Spleen (tissue), 11 donors: Measurements from ENCODE around the gene IFNW1. TPM values are rescaled to one million over a fixed set of nuclear protein-coding genes. Genes with fewer than 3 reads are reported as not detected.
A peak's percentile ranks its signal among the peaks of the same experiment; 100 is the strongest.

ENCODE experiments used
- DNase-seq: peaks from one replicate; pipeline ENCODE4 v3.0.0-alpha.2; 2020
- H3K27ac ChIP-seq, 8 donors: fragments of 200-600 bp; sonication (generic) in 7 of 8; 1 replicate in 4 of 8; 2 replicates in 4 of 8; pipeline versions ENCODE4 v1.5.0 to v1.8.0; 2016 to 2021; ENCODE audit warnings: inconsistent platforms in 4 of 8, mild to moderate bottlenecking in 4 of 8, moderate library complexity in 1 of 8
- H3K27me3 ChIP-seq, 7 donors: fragments of 200-600 bp; sonication (generic) in 6 of 7; replicated peaks in 1 of 7; 1 replicate in 4 of 7; 2 replicates in 3 of 7; pipeline versions ENCODE4 v1.5.0 to v1.8.0; 2016 to 2021; ENCODE audit warnings: inconsistent platforms in 3 of 7, mild to moderate bottlenecking in 1 of 7
- H3K36me3 ChIP-seq, 6 donors: fragments of 200-600 bp; sonication (generic) in 5 of 6; 1 replicate in 4 of 6; 2 replicates in 2 of 6; pipeline versions ENCODE4 v1.5.0 to v1.8.0; 2016 to 2021; ENCODE audit warnings: inconsistent platforms in 2 of 6
- H3K4me1 ChIP-seq, 6 donors: fragments of 200-600 bp; sonication (generic) in 5 of 6; 1 replicate in 3 of 6; 2 replicates in 3 of 6; pipeline versions ENCODE4 v1.5.0 to v1.8.0; 2016 to 2021; ENCODE audit warnings: inconsistent platforms in 3 of 6
- H3K4me3 ChIP-seq, 8 donors: fragments of 200-600 bp; sonication (generic) in 7 of 8; 1 replicate in 4 of 8; 2 replicates in 4 of 8; pipeline versions ENCODE4 v1.5.0 to v1.8.0; 2016 to 2021; ENCODE audit warnings: inconsistent platforms in 4 of 8, mild to moderate bottlenecking in 4 of 8, moderate library complexity in 2 of 8
- H3K9me3 ChIP-seq, 8 donors: fragments of 200-600 bp; sonication (generic) in 7 of 8; 1 replicate in 4 of 8; 2 replicates in 4 of 8; pipeline versions ENCODE4 v1.5.0 to v1.8.0; 2016 to 2021; ENCODE audit warnings: inconsistent platforms in 4 of 8
- POLR2A ChIP-seq, 3 donors: fragments of 450-650 bp; IDR thresholded peaks; one replicate each; pipeline ENCODE4 v1.5.1; 2017; ENCODE audit warnings: antibody characterized with exemption in 3 of 3, mild to moderate bottlenecking in 1 of 3
- POLR2AphosphoS5 ChIP-seq, 3 donors: sonication (generic); formaldehyde crosslinking; IDR thresholded peaks; one replicate each; pipeline ENCODE4 v1.5.1; 2017; ENCODE audit warnings: antibody characterized with exemption in 3 of 3
- WGBS, 5 donors: extraction: QIAGEN DNeasy Blood & Tissue Kit in 3 of 5; methylation state at CpG; one replicate each; pipeline versions ENCODE4 v1.1.5 to v1.1.7; 2013 to 2018; 5-methylcytosine and 5-hydroxymethylcytosine counted together
- intact Hi-C: fragments of 100-400 bp; cut with DNase I; formaldehyde crosslinking; loops from one replicate; pipeline ENCODE4 v1.15.0; 2023; ENCODE audit warnings: low total_unique reads
- polyA plus RNA-seq, 3 donors: library from polyadenylated mRNA; stranded (reverse); fragments of 200-250 nt; gene quantifications; one replicate each; pipeline ENCODE4 v1.2.1, GENCODE V29; 2013
- total RNA-seq, 7 donors: library from RNA; depleted of rRNA in 3 of 7; stranded (reverse); fragments of >200 nt in 3 of 7; fragmentation: NEBNext Ultra II Directional in 4 of 7; extraction: Animal tissue kit (Norgen Biotek cat#: 25700) in 4 of 7; gene quantifications; one replicate each; pipeline versions ENCODE4 v1.1.0 to v1.2.1, GENCODE V29; 2016 to 2021
- TF ChIP-seq, protein P1 (sequence below), 11 experiments: fragments of 200-600 bp in 7 of 11; fragments of 450-650 bp in 4 of 11; sonication (generic) in 4 of 11; IDR thresholded peaks in 8 of 11; conservative IDR thresholded peaks in 3 of 11; 1 replicate in 7 of 11; 2 replicates in 4 of 11; pipeline versions ENCODE4 v1.4.0 to v1.8.0; 2016 to 2021; ENCODE audit warnings: antibody characterized with exemption in 11 of 11, inconsistent platforms in 4 of 11, mild to moderate bottlenecking in 1 of 11
- donor health status: healthy with polysubstance abuse.
- donor health status: DM: no; HTN: no; CAD: no; lungs with moderate emphysema.
- donor health status: DM: no; HTN: no; CAD: no.
- donor health status: Bipolar disorder and iron deficiency.
- donor health status: healthy.
- donor health status: DM: no; HTN: no; CAD: no.
- donor health status: DM: yes; HTN: yes; CAD: no.

The IFNW1 gene
- total and polyA plus RNA-seq, 10 donors, result not detected

DNA sequence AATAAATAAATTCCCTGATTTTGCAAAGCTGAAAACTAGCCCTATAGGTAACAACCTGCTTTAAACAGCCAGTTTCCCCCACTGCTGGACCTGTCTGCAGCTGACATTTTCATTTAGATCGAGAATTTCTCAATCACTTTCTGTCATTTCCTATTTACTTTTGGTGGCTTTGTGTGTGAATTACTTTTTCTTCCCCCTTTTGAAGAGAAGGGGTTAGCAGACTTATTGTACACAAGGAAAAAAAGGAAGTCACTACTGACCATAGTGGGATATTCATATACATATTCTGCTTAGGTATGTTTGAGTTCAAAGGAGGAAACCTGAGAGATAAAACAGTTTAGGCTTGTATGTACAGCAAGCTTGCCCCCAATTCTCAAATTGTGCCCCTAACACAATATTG, 36.8 kb downstream of the IFNW1 start:
- intact Hi-C loops, result no loop called here
- Histone ChIP-seq H3K4me3 (peak overlapping the region in 1 of 8 donors; percentile 22), H3K9me3 (no peaks in the 10 kb centered on the region), H3K36me3 (no peaks in the 10 kb centered on the region), H3K27ac (peak overlapping the region in 5 of 8 donors; percentile 28 to 73 (median 54)), H3K27me3 (no peaks in the 10 kb centered on the region), H3K4me1 (peaks cover 0 to 9% (median 0%) of the 10 kb centered on the region in 6 donors)
- WGBS, 5 donors, result 14 to 29% (median 29%) methylated on average over 1 of the region's 1 CpG
- TF ChIP-seq, protein P1, sequence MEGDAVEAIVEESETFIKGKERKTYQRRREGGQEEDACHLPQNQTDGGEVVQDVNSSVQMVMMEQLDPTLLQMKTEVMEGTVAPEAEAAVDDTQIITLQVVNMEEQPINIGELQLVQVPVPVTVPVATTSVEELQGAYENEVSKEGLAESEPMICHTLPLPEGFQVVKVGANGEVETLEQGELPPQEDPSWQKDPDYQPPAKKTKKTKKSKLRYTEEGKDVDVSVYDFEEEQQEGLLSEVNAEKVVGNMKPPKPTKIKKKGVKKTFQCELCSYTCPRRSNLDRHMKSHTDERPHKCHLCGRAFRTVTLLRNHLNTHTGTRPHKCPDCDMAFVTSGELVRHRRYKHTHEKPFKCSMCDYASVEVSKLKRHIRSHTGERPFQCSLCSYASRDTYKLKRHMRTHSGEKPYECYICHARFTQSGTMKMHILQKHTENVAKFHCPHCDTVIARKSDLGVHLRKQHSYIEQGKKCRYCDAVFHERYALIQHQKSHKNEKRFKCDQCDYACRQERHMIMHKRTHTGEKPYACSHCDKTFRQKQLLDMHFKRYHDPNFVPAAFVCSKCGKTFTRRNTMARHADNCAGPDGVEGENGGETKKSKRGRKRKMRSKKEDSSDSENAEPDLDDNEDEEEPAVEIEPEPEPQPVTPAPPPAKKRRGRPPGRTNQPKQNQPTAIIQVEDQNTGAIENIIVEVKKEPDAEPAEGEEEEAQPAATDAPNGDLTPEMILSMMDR (IDR thresholded peaks at IDR 0.05 in 8 of 11, conservative IDR thresholded peaks at IDR 0.05 in 3 of 11), result no peak
- no peak for TF ChIP-seq POLR2AphosphoS5 (IDR thresholded peaks at IDR 0.05)
- no peak for TF ChIP-seq POLR2A (IDR thresholded peaks at IDR 0.05)
- no peak for DNase-seq

DNA sequence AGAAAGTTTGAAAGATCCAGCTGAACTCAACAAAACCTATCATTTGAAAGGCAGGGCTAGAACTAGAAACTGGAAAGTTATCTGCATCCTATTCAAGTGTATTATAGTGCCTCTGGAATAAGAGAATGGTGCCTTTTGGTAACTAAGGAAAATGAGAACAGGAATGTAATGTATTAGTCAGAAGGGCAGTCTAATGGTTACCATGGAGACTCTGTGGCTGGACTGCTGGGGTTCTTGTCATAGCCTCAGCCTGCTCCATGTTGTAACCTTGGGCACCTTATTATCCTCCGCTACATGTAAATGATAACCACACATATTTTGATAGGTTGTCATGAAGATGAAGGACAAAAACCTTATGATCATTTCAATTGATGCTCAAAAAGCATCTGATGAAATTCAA, 39.3 kb downstream of the IFNW1 start:
- H3K36me3 ChIP-seq, result no peaks in the 10 kb centered on the region
- 96 to 100% (median 100%) methylated on average over 1 of the region's 1 CpG for WGBS, 5 donors
- no peak overlapping the region for H3K4me3 ChIP-seq
- intact Hi-C loops, result no loop called here
- H3K27ac ChIP-seq, result no peak overlapping the region
- peaks cover 0 to 20% (median 3%) of the 10 kb centered on the region in 6 donors for H3K4me1 ChIP-seq
- TF ChIP-seq POLR2AphosphoS5 (IDR thresholded peaks at IDR 0.05) (no peak), POLR2A (IDR thresholded peaks at IDR 0.05) (no peak)
- TF ChIP-seq, protein P1 (IDR thresholded peaks at IDR 0.05 in 8 of 11, conservative IDR thresholded peaks at IDR 0.05 in 3 of 11), result no peak
- no peaks in the 10 kb centered on the region for H3K27me3 ChIP-seq
- H3K9me3 ChIP-seq, result no peaks in the 10 kb centered on the region
- no peak for DNase-seq

DNA sequence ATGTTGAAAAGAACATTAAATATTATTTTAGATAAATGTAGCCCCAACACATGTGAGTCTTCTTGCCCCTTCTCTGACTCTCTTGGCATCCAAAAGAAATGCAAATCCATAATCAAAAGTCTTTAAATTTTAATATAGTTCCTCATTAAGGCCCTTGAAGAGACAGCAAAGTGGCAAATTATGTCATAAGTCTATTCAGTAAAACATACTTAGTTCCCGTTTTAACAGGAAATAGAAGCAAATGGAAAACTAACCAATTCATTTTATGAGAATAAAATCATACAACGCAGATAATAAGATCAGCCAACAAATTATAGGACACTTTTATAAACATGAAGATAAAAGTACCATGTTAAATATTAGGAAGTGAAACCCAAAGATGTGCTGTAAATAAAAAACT, 43.8 kb downstream of the IFNW1 start:
- H3K27me3 ChIP-seq, result no peaks in the 10 kb centered on the region
- no peaks in the 10 kb centered on the region for H3K36me3 ChIP-seq
- WGBS, 5 donors, result 36 to 49% (median 40%) methylated on average over 2 of the region's 2 CpGs
- peaks cover 2 to 31% (median 18%) of the 10 kb centered on the region in 6 donors for H3K4me1 ChIP-seq
- TF ChIP-seq POLR2A (IDR thresholded peaks at IDR 0.05), result no peak
- TF ChIP-seq, protein P1 (IDR thresholded peaks at IDR 0.05 in 8 of 11, conservative IDR thresholded peaks at IDR 0.05 in 3 of 11), result no peak
- no peak for TF ChIP-seq POLR2AphosphoS5 (IDR thresholded peaks at IDR 0.05)
- no peak overlapping the region for H3K4me3 ChIP-seq
- intact Hi-C loops, result no loop called here
- H3K9me3 ChIP-seq, result no peaks in the 10 kb centered on the region
- no peak for DNase-seq
- H3K27ac ChIP-seq, result no peak overlapping the region

DNA sequence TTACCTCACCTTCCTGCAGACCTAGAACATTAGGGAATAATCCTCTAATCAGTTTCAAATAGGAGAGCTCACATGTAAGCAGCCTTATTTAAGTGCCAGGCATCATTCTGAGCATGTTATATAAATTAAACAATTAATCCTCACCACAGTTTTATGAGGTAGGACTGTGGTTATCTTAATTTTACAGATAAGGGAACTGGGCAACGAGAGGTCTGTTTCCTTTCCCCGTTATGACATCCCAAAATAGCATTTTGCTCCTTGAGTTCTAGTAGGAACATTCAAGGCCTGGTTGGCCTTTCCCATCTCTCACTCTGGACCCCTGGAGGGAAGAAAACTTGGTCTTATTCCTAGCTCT, 44.8 kb downstream of the IFNW1 start:
- no peaks in the 10 kb centered on the region for H3K9me3 ChIP-seq
- 13 to 27% (median 22%) methylated on average over 2 of the region's 2 CpGs for WGBS, 5 donors
- H3K27me3 ChIP-seq, result no peaks in the 10 kb centered on the region
- H3K27ac ChIP-seq, result peak overlapping the region in 6 of 8 donors; percentile 29 to 51 (median 42)
- peaks cover 2 to 31% (median 18%) of the 10 kb centered on the region in 6 donors for H3K4me1 ChIP-seq
- H3K4me3 ChIP-seq, result peak overlapping the region in 1 of 8 donors; percentile 55
- intact Hi-C loops, result no loop called here
- H3K36me3 ChIP-seq, result no peaks in the 10 kb centered on the region
- TF ChIP-seq POLR2A (IDR thresholded peaks at IDR 0.05), result no peak
- TF ChIP-seq, protein P1 (IDR thresholded peaks at IDR 0.05 in 8 of 11, conservative IDR thresholded peaks at IDR 0.05 in 3 of 11), result no peak
- no peak for TF ChIP-seq POLR2AphosphoS5 (IDR thresholded peaks at IDR 0.05)
- DNase-seq, result no peak
